Mucosa of descending colon (tissue), 3 donors: ENCODE measurements around the gene ST6GALNAC2. TPM values are rescaled to one million over a fixed set of nuclear protein-coding genes. Genes with fewer than 3 reads are reported as not detected.

ENCODE experiments used
- ATAC-seq: fragments of 200-7000 bp; cut with Tn5 transposase; one replicate; pipeline ENCODE4 v1.9.1; 2020; ENCODE audit warnings: mild to moderate bottlenecking, moderate library complexity
- DNase-seq, 3 donors: peaks; one replicate each; pipeline ENCODE4 v3.0.0-alpha.2; 2020
- H3K36me3 ChIP-seq: fragments of 200-600 bp; one replicate; pipeline ENCODE4 v1.8.0; 2021; ENCODE audit warnings: low read depth, mild to moderate bottlenecking
- H3K4me1 ChIP-seq: fragments of 200-600 bp; one replicate; pipeline ENCODE4 v1.8.0; 2021; ENCODE audit warnings: low read depth, mild to moderate bottlenecking
- H3K4me3 ChIP-seq: fragments of 200-600 bp; one replicate; pipeline ENCODE4 v1.8.0; 2021; ENCODE audit warnings: mild to moderate bottlenecking
- H3K9me3 ChIP-seq: fragments of 200-600 bp; one replicate; pipeline ENCODE4 v1.8.0; 2021; ENCODE audit warnings: mild to moderate bottlenecking
- intact Hi-C, 2 donors: fragments of 100-400 bp; cut with DNase I in 1 of 2; cut with micrococcal nuclease in 1 of 2; formaldehyde crosslinking; loops; one replicate each; pipeline versions ENCODE4 v1.11.0 to v1.11.1; 2022; cut with DNase I, micrococcal nuclease
- total RNA-seq, 3 donors: library from RNA; stranded (reverse); fragmentation: NEBNext Ultra II Directional in 2 of 3; extraction: Animal tissue kit (Norgen Biotek cat#: 25700) in 2 of 3; gene quantifications; one replicate each; pipeline versions ENCODE4 v1.2.1 to v1.2.4, GENCODE V29; 2021 to 2023
- TF ChIP-seq, protein P1 (sequence below): fragments of 200-600 bp; IDR thresholded peaks from one replicate; pipeline ENCODE4 v1.8.0; 2022; ENCODE audit warnings: antibody characterized with exemption, mild to moderate bottlenecking
- donor health status: DM: no; HTN: no; CAD: no; lungs with moderate emphysema.
- donor health status: DM: no; HTN: no; CAD: no.
- donor health status: DM: no; HTN: yes; CAD: no.

ST6GALNAC2 gene
- total RNA-seq, 3 donors from 2014 or later, result 3.7 to 11.1 (median 4.3) TPM

GRCh38 chr17:76543826-76544545, 41.7 kb downstream of the ST6GALNAC2 start:
- intact Hi-C loops, result no loop called here
- Histone ChIP-seq H3K4me1 (peaks cover 17% of the 10 kb centered on the region), H3K4me3 (no peak overlapping the region)

GRCh38 chr17:76543482-76543825, 42.2 kb downstream of the ST6GALNAC2 start:
- Histone ChIP-seq H3K9me3 (no peaks in the 10 kb centered on the region), H3K4me1 (peaks cover 17% of the 10 kb centered on the region), H3K4me3 (no peak overlapping the region), H3K36me3 (peaks cover 4% of the 10 kb centered on the region)
- ATAC-seq (no peak), DNase-seq (no peak)
- intact Hi-C loops, result no loop called here
- TF ChIP-seq, protein P1, sequence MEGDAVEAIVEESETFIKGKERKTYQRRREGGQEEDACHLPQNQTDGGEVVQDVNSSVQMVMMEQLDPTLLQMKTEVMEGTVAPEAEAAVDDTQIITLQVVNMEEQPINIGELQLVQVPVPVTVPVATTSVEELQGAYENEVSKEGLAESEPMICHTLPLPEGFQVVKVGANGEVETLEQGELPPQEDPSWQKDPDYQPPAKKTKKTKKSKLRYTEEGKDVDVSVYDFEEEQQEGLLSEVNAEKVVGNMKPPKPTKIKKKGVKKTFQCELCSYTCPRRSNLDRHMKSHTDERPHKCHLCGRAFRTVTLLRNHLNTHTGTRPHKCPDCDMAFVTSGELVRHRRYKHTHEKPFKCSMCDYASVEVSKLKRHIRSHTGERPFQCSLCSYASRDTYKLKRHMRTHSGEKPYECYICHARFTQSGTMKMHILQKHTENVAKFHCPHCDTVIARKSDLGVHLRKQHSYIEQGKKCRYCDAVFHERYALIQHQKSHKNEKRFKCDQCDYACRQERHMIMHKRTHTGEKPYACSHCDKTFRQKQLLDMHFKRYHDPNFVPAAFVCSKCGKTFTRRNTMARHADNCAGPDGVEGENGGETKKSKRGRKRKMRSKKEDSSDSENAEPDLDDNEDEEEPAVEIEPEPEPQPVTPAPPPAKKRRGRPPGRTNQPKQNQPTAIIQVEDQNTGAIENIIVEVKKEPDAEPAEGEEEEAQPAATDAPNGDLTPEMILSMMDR, result no peak

More at GRCh38 chr17:76543826-76544545, 41.7 kb downstream of the ST6GALNAC2 start:
- DNase-seq (peak in 1 of 3 donors; percentile 29), ATAC-seq (no peak)
- peaks cover 4% of the 10 kb centered on the region for H3K36me3 ChIP-seq
- no peaks in the 10 kb centered on the region for H3K9me3 ChIP-seq
- TF ChIP-seq, protein P1, result no peak

GRCh38 chr17:76542984-76543383, 42.7 kb downstream of the ST6GALNAC2 start:
- H3K4me1 ChIP-seq, result peaks cover 19% of the 10 kb centered on the region
- peaks cover 2% of the 10 kb centered on the region for H3K36me3 ChIP-seq
- intact Hi-C loops, result no loop called here
- DNase-seq, result peak in 2 of 3 donors; percentile 17 to 18
- no peak for ATAC-seq
- TF ChIP-seq, protein P1, result no peak
- H3K4me3 ChIP-seq, result no peak overlapping the region
- H3K9me3 ChIP-seq, result no peaks in the 10 kb centered on the region

DNA sequence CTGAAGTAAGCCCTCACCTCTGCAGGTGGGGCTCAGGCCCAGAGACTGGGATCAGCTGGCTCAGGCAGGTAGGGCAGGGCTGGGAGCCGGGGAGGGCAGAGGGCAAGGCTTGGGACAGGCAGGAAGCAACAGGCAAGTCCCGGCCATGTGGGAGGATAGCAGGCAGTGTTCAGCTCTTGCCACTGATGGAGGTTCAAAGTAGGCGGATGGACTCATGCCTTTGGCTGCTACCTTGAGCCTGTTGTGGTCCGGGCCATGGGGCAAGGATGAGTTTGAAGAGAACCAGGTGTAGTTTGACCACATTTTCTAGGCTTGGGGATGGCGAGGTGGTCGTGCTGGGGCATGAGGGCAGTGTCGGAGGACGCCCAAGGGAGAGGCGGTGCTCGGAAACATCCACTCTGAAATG, 43.1 kb downstream of the ST6GALNAC2 start:
- DNase-seq (peak in 2 of 3 donors; percentile 42 to 45), ATAC-seq (no peak)
- TF ChIP-seq, protein P1, result no peak
- H3K4me1 ChIP-seq, result peaks cover 22% of the 10 kb centered on the region
- no peaks in the 10 kb centered on the region for H3K36me3 ChIP-seq
- intact Hi-C loops, result no loop called here
- no peak overlapping the region for H3K4me3 ChIP-seq
- no peaks in the 10 kb centered on the region for H3K9me3 ChIP-seq

DNA sequence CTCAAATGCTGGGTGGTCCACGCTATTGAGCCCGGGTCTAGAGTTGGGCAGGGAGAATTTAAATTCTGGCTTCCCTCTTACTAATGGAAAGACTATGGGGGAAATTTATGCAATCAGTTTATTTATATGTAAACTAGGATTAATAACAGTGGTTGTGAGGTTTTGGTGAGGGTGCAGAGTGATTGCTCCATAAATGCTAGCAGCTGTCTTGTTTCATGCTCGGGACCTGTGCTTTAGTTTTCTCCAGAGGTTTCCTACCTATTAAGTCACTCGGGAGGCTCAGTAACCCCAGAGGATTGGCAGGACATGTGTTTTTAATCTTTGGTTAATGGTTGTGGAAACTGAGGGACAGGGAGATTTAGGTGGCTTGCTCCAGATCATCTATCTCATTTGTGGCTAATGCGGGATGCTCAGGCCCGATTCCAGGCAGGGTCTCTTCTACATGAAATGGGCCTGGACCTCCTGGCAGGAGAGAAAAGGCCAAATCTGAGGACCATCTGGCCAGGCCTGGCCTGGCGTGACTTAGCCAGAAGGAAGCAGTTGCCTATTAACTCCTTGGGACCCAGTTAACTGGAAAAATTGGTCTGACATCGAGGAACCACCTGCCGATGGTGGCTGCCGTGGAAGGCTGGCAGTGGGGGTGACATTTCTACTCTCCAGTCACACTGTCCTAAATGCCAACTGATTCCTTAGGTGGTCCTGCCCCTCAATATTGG, 43.8 kb downstream of the ST6GALNAC2 start:
- H3K9me3 ChIP-seq, result no peaks in the 10 kb centered on the region
- TF ChIP-seq, protein P1, result no peak
- intact Hi-C loops, result no loop called here
- H3K36me3 ChIP-seq, result no peaks in the 10 kb centered on the region
- ATAC-seq, result no peak
- H3K4me3 ChIP-seq, result no peak overlapping the region
- peaks cover 22% of the 10 kb centered on the region for H3K4me1 ChIP-seq
- peak in 1 of 3 donors; percentile 13 for DNase-seq
